ENCODE measurements around the gene SGF29.
"Not testable (repeated sequence)": the region's sequence is repeated elsewhere in the genome, so short reads cannot be mapped to it uniquely, and the experiment has no call there.

Gene SGF29

GRCh38 chr16:28614561-28614960 lies 60.8 kb downstream of the SGF29 start:
- H3K27me3 ChIP-seq (ENCODE audit: control insufficient read depth, insufficient read depth, low read length); H3K4me1 ChIP-seq (ENCODE audit: control insufficient read depth, insufficient read depth, low read length); H3K9me3 ChIP-seq (ENCODE audit: control insufficient read depth, insufficient read depth, low read length); H3K36me3 ChIP-seq (ENCODE audit: control insufficient read depth, insufficient read depth, low read length); DNase-seq (ENCODE audit: low read depth, low spot score); H3K27ac ChIP-seq (ENCODE audit: low read length); H3K4me3 ChIP-seq (ENCODE audit: low read length): not testable (repeated sequence)
- WGBS (ENCODE audit: insufficient coverage, insufficient read length): no CpG with 5 or more reads among the region's 16 CpGs

GRCh38 chr16:28615486-28616223 lies 61.9 kb downstream of the SGF29 start:
- WGBS (ENCODE audit: insufficient coverage, insufficient read length): no CpG with 5 or more reads among the region's 24 CpGs
- not testable (repeated sequence) for DNase-seq (ENCODE audit: low read depth, low spot score); H3K4me1 ChIP-seq (ENCODE audit: control insufficient read depth, insufficient read depth, low read length); H3K4me3 ChIP-seq (ENCODE audit: low read length); H3K9me3 ChIP-seq (ENCODE audit: control insufficient read depth, insufficient read depth, low read length); H3K27me3 ChIP-seq (ENCODE audit: control insufficient read depth, insufficient read depth, low read length); H3K27ac ChIP-seq (ENCODE audit: low read length); H3K36me3 ChIP-seq (ENCODE audit: control insufficient read depth, insufficient read depth, low read length)

GRCh38 chr16:28616224-28616577 lies 62.5 kb downstream of the SGF29 start:
- DNase-seq (ENCODE audit: low read depth, low spot score); H3K4me1 ChIP-seq (ENCODE audit: control insufficient read depth, insufficient read depth, low read length); H3K27ac ChIP-seq (ENCODE audit: low read length); H3K4me3 ChIP-seq (ENCODE audit: low read length); H3K27me3 ChIP-seq (ENCODE audit: control insufficient read depth, insufficient read depth, low read length); H3K36me3 ChIP-seq (ENCODE audit: control insufficient read depth, insufficient read depth, low read length); H3K9me3 ChIP-seq (ENCODE audit: control insufficient read depth, insufficient read depth, low read length): not testable (repeated sequence)
- WGBS (ENCODE audit: insufficient coverage, insufficient read length): no CpG with 5 or more reads among the region's 7 CpGs

GRCh38 chr16:28616636-28617035 lies 62.9 kb downstream of the SGF29 start:
- H3K4me1 ChIP-seq (ENCODE audit: control insufficient read depth, insufficient read depth, low read length): no peaks in the 10 kb centered on the region
- H3K4me3 ChIP-seq (ENCODE audit: low read length): no peak overlapping the region
- no peak overlapping the region for H3K27ac ChIP-seq (ENCODE audit: low read length)
- no peaks in the 10 kb centered on the region for H3K27me3 ChIP-seq (ENCODE audit: control insufficient read depth, insufficient read depth, low read length)
- H3K9me3 ChIP-seq (ENCODE audit: control insufficient read depth, insufficient read depth, low read length): no peaks in the 10 kb centered on the region
- WGBS (ENCODE audit: insufficient coverage, insufficient read length): no CpG with 5 or more reads among the region's 7 CpGs
- H3K36me3 ChIP-seq (ENCODE audit: control insufficient read depth, insufficient read depth, low read length): no peaks in the 10 kb centered on the region
- DNase-seq (ENCODE audit: low read depth, low spot score): no peak

- WGBS (ENCODE audit: insufficient coverage, insufficient read length): no CpG with 5 or more reads among the region's 4 CpGs
- Histone ChIP-seq H3K9me3 (ENCODE audit: control insufficient read depth, insufficient read depth, low read length) (no peaks in the 10 kb centered on the region), H3K4me1 (ENCODE audit: control insufficient read depth, insufficient read depth, low read length) (no peaks in the 10 kb centered on the region), H3K4me3 (ENCODE audit: low read length) (no peak overlapping the region), H3K27ac (ENCODE audit: low read length) (no peak overlapping the region), H3K27me3 (ENCODE audit: control insufficient read depth, insufficient read depth, low read length) (no peaks in the 10 kb centered on the region), H3K36me3 (ENCODE audit: control insufficient read depth, insufficient read depth, low read length) (no peaks in the 10 kb centered on the region)
- no peak for DNase-seq (ENCODE audit: low read depth, low spot score)
Observed at GRCh38 chr16:28617874-28618273, 64.2 kb downstream of the SGF29 start.

GRCh38 chr16:28620316-28620715 lies 66.6 kb downstream of the SGF29 start:
- DNase-seq (ENCODE audit: low read depth, low spot score); H3K9me3 ChIP-seq (ENCODE audit: control insufficient read depth, insufficient read depth, low read length): not testable (repeated sequence)
- WGBS (ENCODE audit: insufficient coverage, insufficient read length): no CpG with 5 or more reads among the region's 1 CpG

GRCh38 chr16:28621481-28622155 lies 67.9 kb downstream of the SGF29 start:
- no peak for DNase-seq (ENCODE audit: low read depth, low spot score)
- H3K36me3 ChIP-seq (ENCODE audit: control insufficient read depth, insufficient read depth, low read length): no peaks in the 10 kb centered on the region
- WGBS (ENCODE audit: insufficient coverage, insufficient read length): no CpG with 5 or more reads among the region's 7 CpGs

More at GRCh38 chr16:28620316-28620715, 66.6 kb downstream of the SGF29 start:
- H3K27ac ChIP-seq (ENCODE audit: low read length); H3K4me3 ChIP-seq (ENCODE audit: low read length); H3K4me1 ChIP-seq (ENCODE audit: control insufficient read depth, insufficient read depth, low read length); H3K27me3 ChIP-seq (ENCODE audit: control insufficient read depth, insufficient read depth, low read length); H3K36me3 ChIP-seq (ENCODE audit: control insufficient read depth, insufficient read depth, low read length): not testable (repeated sequence)

GRCh38 chr16:28622532-28623171 lies 68.9 kb downstream of the SGF29 start:
- H3K27me3 ChIP-seq (ENCODE audit: control insufficient read depth, insufficient read depth, low read length); H3K4me3 ChIP-seq (ENCODE audit: low read length); H3K9me3 ChIP-seq (ENCODE audit: control insufficient read depth, insufficient read depth, low read length); DNase-seq (ENCODE audit: low read depth, low spot score); H3K27ac ChIP-seq (ENCODE audit: low read length); H3K36me3 ChIP-seq (ENCODE audit: control insufficient read depth, insufficient read depth, low read length); H3K4me1 ChIP-seq (ENCODE audit: control insufficient read depth, insufficient read depth, low read length): not testable (repeated sequence)
- no CpG with 5 or more reads among the region's 24 CpGs for WGBS (ENCODE audit: insufficient coverage, insufficient read length)

More at GRCh38 chr16:28621481-28622155, 67.9 kb downstream of the SGF29 start:
- Histone ChIP-seq H3K4me1 (ENCODE audit: control insufficient read depth, insufficient read depth, low read length) (no peaks in the 10 kb centered on the region; the same call in 1 of the 2 replicates), H3K27ac (ENCODE audit: low read length) (no peak overlapping the region), H3K9me3 (ENCODE audit: control insufficient read depth, insufficient read depth, low read length) (no peaks in the 10 kb centered on the region), H3K4me3 (ENCODE audit: low read length) (no peak overlapping the region), H3K27me3 (ENCODE audit: control insufficient read depth, insufficient read depth, low read length) (no peaks in the 10 kb centered on the region)

GRCh38 chr16:28623172-28623711 lies 69.5 kb downstream of the SGF29 start:
- no peak overlapping the region for H3K4me3 ChIP-seq (ENCODE audit: low read length)

GRCh38 chr16:28630905-28631304 lies 77.2 kb downstream of the SGF29 start:
- no CpG with 5 or more reads among the region's 5 CpGs for WGBS (ENCODE audit: insufficient coverage, insufficient read length)

More at GRCh38 chr16:28623172-28623711, 69.5 kb downstream of the SGF29 start:
- Histone ChIP-seq H3K9me3 (ENCODE audit: control insufficient read depth, insufficient read depth, low read length) (no peaks in the 10 kb centered on the region), H3K27ac (ENCODE audit: low read length) (no peak overlapping the region), H3K27me3 (ENCODE audit: control insufficient read depth, insufficient read depth, low read length) (no peaks in the 10 kb centered on the region), H3K4me1 (ENCODE audit: control insufficient read depth, insufficient read depth, low read length) (no peaks in the 10 kb centered on the region; the same call in 1 of the 2 replicates), H3K36me3 (ENCODE audit: control insufficient read depth, insufficient read depth, low read length) (no peaks in the 10 kb centered on the region)
- no peak for DNase-seq (ENCODE audit: low read depth, low spot score)
- WGBS (ENCODE audit: insufficient coverage, insufficient read length): no CpG with 5 or more reads among the region's 68 CpGs

More at GRCh38 chr16:28630905-28631304, 77.2 kb downstream of the SGF29 start:
- H3K27me3 ChIP-seq (ENCODE audit: control insufficient read depth, insufficient read depth, low read length); H3K4me3 ChIP-seq (ENCODE audit: low read length); H3K36me3 ChIP-seq (ENCODE audit: control insufficient read depth, insufficient read depth, low read length); H3K27ac ChIP-seq (ENCODE audit: low read length); DNase-seq (ENCODE audit: low read depth, low spot score); H3K9me3 ChIP-seq (ENCODE audit: control insufficient read depth, insufficient read depth, low read length); H3K4me1 ChIP-seq (ENCODE audit: control insufficient read depth, insufficient read depth, low read length): not testable (repeated sequence)

Data from iPS DF 6.9 (cell line).